Natural killer cell (primary cell): Measurements from ENCODE around the gene TEX2. TPM values are rescaled to one million over a fixed set of nuclear protein-coding genes. Genes with fewer than 3 reads are reported as not detected.

ENCODE experiments used
- ATAC-seq, 3 donors: fragments of 150-1000 bp in 2 of 3; fragments of 200-7000 bp in 1 of 3; cut with Tn5 transposase; 1 replicate in 1 of 3; 2 replicates in 2 of 3; pipeline ENCODE4 v1.10.0; 2021; ENCODE audit warnings: mild to moderate bottlenecking in 2 of 3, moderate library complexity in 2 of 3
- DNase-seq, 2 donors: peaks; one replicate each; pipeline versions ENCODE4 v3.0.0 to v3.0.0-alpha.2; 2013 to 2021; ENCODE audit warnings: mixed read lengths in 1 of 2
- H3K27ac ChIP-seq: one replicate; pipeline ENCODE4 v1.5.1; 2013; ENCODE audit warnings: mild to moderate bottlenecking, low read length
- H3K27me3 ChIP-seq: one replicate; pipeline ENCODE4 v1.6.1; 2013; ENCODE audit warnings: low read length; ENCODE audit not compliant: control insufficient read depth, insufficient read depth
- H3K36me3 ChIP-seq: one replicate; pipeline ENCODE4 v1.6.1; 2013; ENCODE audit warnings: low read length; ENCODE audit not compliant: control insufficient read depth, insufficient read depth
- H3K4me1 ChIP-seq: one replicate; pipeline ENCODE4 v1.6.1; 2013; ENCODE audit warnings: low read length; ENCODE audit not compliant: control insufficient read depth, insufficient read depth
- H3K4me3 ChIP-seq: one replicate; pipeline ENCODE4 v1.5.1; 2013; ENCODE audit warnings: low read length
- H3K9me3 ChIP-seq: one replicate; pipeline ENCODE4 v1.6.1; 2013; ENCODE audit warnings: low read length; ENCODE audit not compliant: control insufficient read depth, insufficient read depth
- H3K27ac Mint-ChIP-seq, 2 donors: one replicate each; pipeline ENCODE4 v1.8.0; 2022; ENCODE audit warnings: mild to moderate bottlenecking in 2 of 2, mixed read lengths in 2 of 2, moderate library complexity in 1 of 2
- H3K27me3 Mint-ChIP-seq, 2 donors: one replicate each; pipeline ENCODE4 v1.8.0; 2022; ENCODE audit warnings: low read depth in 2 of 2, mixed read lengths in 2 of 2
- H3K36me3 Mint-ChIP-seq: one replicate; pipeline ENCODE4 v1.8.0; 2022; ENCODE audit warnings: mixed read lengths
- H3K4me1 Mint-ChIP-seq, 2 donors: one replicate each; pipeline ENCODE4 v1.8.0; 2022; ENCODE audit warnings: mixed read lengths in 2 of 2
- H3K4me3 Mint-ChIP-seq: one replicate; pipeline ENCODE4 v1.8.0; 2022; ENCODE audit warnings: mild to moderate bottlenecking, moderate library complexity, mixed read lengths
- H3K9me3 Mint-ChIP-seq, 2 donors: one replicate each; pipeline ENCODE4 v1.8.0; 2022; ENCODE audit warnings: mixed read lengths in 2 of 2
- CTCF ChIP-seq: fragments of 200-600 bp; IDR thresholded peaks from one replicate; pipeline ENCODE4 v1.8.0; 2022; ENCODE audit warnings: antibody characterized with exemption
- WGBS: methylation state at CpG from one replicate; pipeline ENCODE4 v1.1.7; 2013; ENCODE audit warnings: missing lambda C conversion rate; ENCODE audit not compliant: insufficient coverage; 5-methylcytosine and 5-hydroxymethylcytosine counted together
- intact Hi-C: fragments of 100-400 bp; cut with micrococcal nuclease; formaldehyde crosslinking; loops from one replicate; pipeline ENCODE4 v1.14.2; 2022
- total RNA-seq, 4 donors: library from RNA; stranded (reverse); fragments of 120-200 nt in 1 of 4; gene quantifications; one replicate each; pipeline versions ENCODE4 v1.2.3 to v1.2.4, GENCODE V29; 2013 to 2022

The TEX2 gene
- total RNA-seq, 3 donors from 2014 or later (not counting 1 experiment from before 2014, with no cell fraction given), result 8.3 to 16.3 (median 11.3) TPM

GRCh38 chr17:64154313-64154695 is 108.8 kb downstream of the TEX2 start:
- Mint-ChIP-seq H3K4me1 (no peaks in the 10 kb centered on the region), H3K27ac (no peak overlapping the region), H3K27me3 (no peaks in the 10 kb centered on the region), H3K9me3 (no peaks in the 10 kb centered on the region), H3K36me3 (peaks cover 10% of the 10 kb centered on the region), H3K4me3 (no peak overlapping the region)
- DNase-seq (no peak), ATAC-seq (no peak)
- peaks cover 24% of the 10 kb centered on the region for H3K36me3 ChIP-seq
- no peaks in the 10 kb centered on the region for H3K4me1 ChIP-seq
- H3K27ac ChIP-seq, result no peak overlapping the region
- no peak overlapping the region for H3K4me3 ChIP-seq
- TF ChIP-seq CTCF, result no peak
- no peaks in the 10 kb centered on the region for H3K9me3 ChIP-seq
- no peaks in the 10 kb centered on the region for H3K27me3 ChIP-seq
- intact Hi-C loops, result no loop called here
- 86% methylated on average over 2 of the region's 4 CpGs for WGBS

GRCh38 chr17:64153565-64154312 is 109.3 kb downstream of the TEX2 start:
- peaks cover 24% of the 10 kb centered on the region for H3K36me3 ChIP-seq
- peaks cover 10% of the 10 kb centered on the region for H3K36me3 Mint-ChIP-seq
- no peaks in the 10 kb centered on the region for H3K9me3 Mint-ChIP-seq
- no peaks in the 10 kb centered on the region for H3K27me3 ChIP-seq
- H3K27me3 Mint-ChIP-seq, result no peaks in the 10 kb centered on the region
- no peak overlapping the region for H3K27ac Mint-ChIP-seq
- H3K9me3 ChIP-seq, result no peaks in the 10 kb centered on the region
- H3K4me3 Mint-ChIP-seq, result no peak overlapping the region
- intact Hi-C loops, result no loop called here
- no peak overlapping the region for H3K27ac ChIP-seq
- H3K4me1 Mint-ChIP-seq, result no peaks in the 10 kb centered on the region
- DNase-seq (no peak), ATAC-seq (no peak)
- WGBS, result 87% methylated on average over 2 of the region's 3 CpGs
- no peaks in the 10 kb centered on the region for H3K4me1 ChIP-seq
- no peak for TF ChIP-seq CTCF
- H3K4me3 ChIP-seq, result no peak overlapping the region

- H3K4me1 ChIP-seq, result no peaks in the 10 kb centered on the region
- H3K4me3 ChIP-seq, result no peak overlapping the region
- no peak overlapping the region for H3K27ac ChIP-seq
- Mint-ChIP-seq H3K4me1 (no peaks in the 10 kb centered on the region), H3K4me3 (no peak overlapping the region), H3K9me3 (no peaks in the 10 kb centered on the region), H3K27me3 (no peaks in the 10 kb centered on the region), H3K36me3 (peaks cover 10% of the 10 kb centered on the region), H3K27ac (no peak overlapping the region)
- intact Hi-C loops, result no loop called here
- TF ChIP-seq CTCF, result no peak
- ATAC-seq (no peak), DNase-seq (no peak)
- H3K9me3 ChIP-seq, result no peaks in the 10 kb centered on the region
- peaks cover 22% of the 10 kb centered on the region for H3K36me3 ChIP-seq
- no peaks in the 10 kb centered on the region for H3K27me3 ChIP-seq
- 100% methylated on average over 6 of the region's 7 CpGs for WGBS
These were observed 110.5 kb downstream of the TEX2 start for GRCh38 chr17:64152428-64153125.
